Heart right ventricle (tissue), 16 donors: ENCODE results near the gene ARHGAP6. TPM values are rescaled to one million over a fixed set of nuclear protein-coding genes. Genes with fewer than 3 reads are reported as not detected.

Experiments
- ATAC-seq, 8 donors: fragments of 200-7000 bp; cut with Tn5 transposase; one replicate each; pipeline ENCODE4 v1.9.1; 2020; ENCODE audit warnings: mild to moderate bottlenecking in 8 of 8, moderate library complexity in 8 of 8, moderate number of reproducible peaks in 1 of 8
- DNase-seq, 2 donors: peaks; one replicate each; pipeline ENCODE4 v3.0.0-alpha.2; 2020
- H3K27ac ChIP-seq, 10 donors: fragments of 200-600 bp; sonication (generic) in 2 of 10; one replicate each; pipeline versions ENCODE4 v1.5.0 to v1.8.0; 2020 to 2022; ENCODE audit warnings: mild to moderate bottlenecking in 3 of 10
- H3K27me3 ChIP-seq, 7 donors: fragments of 200-600 bp; one replicate each; pipeline ENCODE4 v1.8.0; 2021 to 2022; ENCODE audit warnings: mild to moderate bottlenecking in 2 of 7
- H3K36me3 ChIP-seq, 9 donors: fragments of 200-600 bp; sonication (generic) in 1 of 9; one replicate each; pipeline versions ENCODE4 v1.5.0 to v1.8.0; 2020 to 2022; ENCODE audit warnings: mild to moderate bottlenecking in 2 of 9
- H3K4me1 ChIP-seq, 9 donors: fragments of 200-600 bp; sonication (generic) in 1 of 9; one replicate each; pipeline versions ENCODE4 v1.5.0 to v1.8.0; 2020 to 2022; ENCODE audit warnings: mild to moderate bottlenecking in 4 of 9
- H3K4me3 ChIP-seq, 10 donors: fragments of 200-600 bp; sonication (generic) in 2 of 10; one replicate each; pipeline versions ENCODE4 v1.5.0 to v1.8.0; 2020 to 2022; ENCODE audit warnings: mild to moderate bottlenecking in 7 of 10, moderate library complexity in 2 of 10
- H3K9me3 ChIP-seq, 11 donors: fragments of 200-600 bp in 10 of 11; sonication (generic) in 2 of 11; one replicate each; pipeline versions ENCODE4 v1.5.0 to v1.8.0; 2013 to 2022; ENCODE audit warnings: mild to moderate bottlenecking in 2 of 11, control low read depth in 1 of 11, moderate library complexity in 1 of 11
- WGBS, 2 donors: extraction: QIAGEN DNeasy Blood & Tissue Kit; methylation state at CpG; one replicate each; pipeline ENCODE4 v1.1.7; 2013; ENCODE audit warnings: inconsistent platforms in 1 of 2; 5-methylcytosine and 5-hydroxymethylcytosine counted together
- intact Hi-C, 10 donors: fragments of 100-400 bp; cut with DNase I; formaldehyde crosslinking; loops; one replicate each; pipeline versions ENCODE4 v1.11.1 to v1.14.2; 2022
- polyA plus RNA-seq, 2 donors: library from polyadenylated mRNA; stranded (reverse); fragments of 200-250 nt; gene quantifications; one replicate each; pipeline ENCODE4 v1.2.3, GENCODE V29; 2013
- total RNA-seq, 10 donors: library from RNA; stranded (reverse); fragmentation: NEBNext Ultra II Directional in 3 of 10; extraction: Animal tissue kit (Norgen Biotek cat#: 25700) in 3 of 10; gene quantifications; one replicate each; pipeline versions ENCODE4 v1.2.1 to v1.2.4, GENCODE V29; 2021 to 2023
- TF ChIP-seq, protein P1 (sequence below), 9 donors: fragments of 200-600 bp; sonication (generic) in 2 of 9; IDR thresholded peaks; one replicate each; pipeline versions ENCODE4 v1.5.0 to v1.8.0; 2021 to 2022; ENCODE audit warnings: antibody characterized with exemption in 9 of 9, mild to moderate bottlenecking in 5 of 9, moderate library complexity in 1 of 9
- donor health status: Arrhythmogenic right ventricular cardiomyopathy.
- donor health status: ischemic (EF 13 %, LVEDD 7.1; RV severe dilation, severe dysfunction).
- donor health status: healthy with polysubstance abuse.
- donor health status: DM: no; HTN: yes; CAD: no.
- donor health status: DM: no; HTN: no; CAD: no.
- donor health status: ischemic (EF 25% LVEDD 6.9; RV normal size, moderate dysfunction).
- donor health status: ischemic (EF 25% LVEDD 5.7; RV mildly dilated, moderate dysfunction).
- donor health status: healthy.
- donor health status: DM: yes; HTN: yes; CAD: no.
- donor health status: Ischemic cardiomyopathy.
- donor health status: ischemic (EF 35%, LVEDD 5.7; RV mildly dilated, moderate dysfunction).
- donor health status: nonischemic (EF 11% LVEDD 7.7; RV severe dilation, severe dysfunction).
- donor health status: DM: yes; HTN: yes; CAD: no.
- donor health status: PGD.
- donor health status: ischemic (EF 29% LVEDD 5.4; RV normal size, mild dysfunction).
- donor health status: nonischemic (EF 23%, LVEDD 6.1; RV moderate dilation, normal function).

The ARHGAP6 gene
- total and polyA plus RNA-seq, 12 donors = 1.6 to 6.0 (median 2.6) TPM

DNA sequence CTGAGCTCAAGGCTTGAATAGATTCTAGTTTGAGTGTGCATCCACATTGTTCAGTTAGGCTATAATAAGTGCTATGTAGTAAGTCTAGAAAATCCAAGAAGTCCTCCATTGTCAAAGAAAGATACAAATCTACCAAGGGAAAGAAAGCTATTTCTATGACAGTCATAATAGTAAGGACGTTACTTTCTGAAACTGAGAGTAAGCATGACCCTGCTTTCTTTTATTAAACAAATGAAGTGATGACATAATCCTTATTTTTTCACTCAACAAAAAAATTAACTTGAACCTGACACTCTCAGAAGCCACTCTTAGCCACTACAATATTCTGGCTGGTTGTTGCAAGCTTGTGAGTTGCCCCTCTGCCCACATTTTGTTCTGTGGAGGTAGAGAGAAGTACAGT lies 406.3 kb downstream of the ARHGAP6 start:
- no peaks in the 10 kb centered on the region for H3K4me1 ChIP-seq
- 44 to 74% methylated on average over 1 of the region's 1 CpG for WGBS, 2 donors
- no peaks in the 10 kb centered on the region for H3K36me3 ChIP-seq
- no peak overlapping the region for H3K4me3 ChIP-seq
- H3K27me3 ChIP-seq = peaks cover 0 to 4% (median 0%) of the 10 kb centered on the region in 7 donors
- H3K9me3 ChIP-seq = no peaks in the 10 kb centered on the region
- no peak for DNase-seq
- TF ChIP-seq, protein P1, sequence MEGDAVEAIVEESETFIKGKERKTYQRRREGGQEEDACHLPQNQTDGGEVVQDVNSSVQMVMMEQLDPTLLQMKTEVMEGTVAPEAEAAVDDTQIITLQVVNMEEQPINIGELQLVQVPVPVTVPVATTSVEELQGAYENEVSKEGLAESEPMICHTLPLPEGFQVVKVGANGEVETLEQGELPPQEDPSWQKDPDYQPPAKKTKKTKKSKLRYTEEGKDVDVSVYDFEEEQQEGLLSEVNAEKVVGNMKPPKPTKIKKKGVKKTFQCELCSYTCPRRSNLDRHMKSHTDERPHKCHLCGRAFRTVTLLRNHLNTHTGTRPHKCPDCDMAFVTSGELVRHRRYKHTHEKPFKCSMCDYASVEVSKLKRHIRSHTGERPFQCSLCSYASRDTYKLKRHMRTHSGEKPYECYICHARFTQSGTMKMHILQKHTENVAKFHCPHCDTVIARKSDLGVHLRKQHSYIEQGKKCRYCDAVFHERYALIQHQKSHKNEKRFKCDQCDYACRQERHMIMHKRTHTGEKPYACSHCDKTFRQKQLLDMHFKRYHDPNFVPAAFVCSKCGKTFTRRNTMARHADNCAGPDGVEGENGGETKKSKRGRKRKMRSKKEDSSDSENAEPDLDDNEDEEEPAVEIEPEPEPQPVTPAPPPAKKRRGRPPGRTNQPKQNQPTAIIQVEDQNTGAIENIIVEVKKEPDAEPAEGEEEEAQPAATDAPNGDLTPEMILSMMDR (IDR thresholded peaks at IDR 0.05) = no peak
- ATAC-seq = no peak
- no peak overlapping the region for H3K27ac ChIP-seq
- intact Hi-C loops = no loop called here

DNA sequence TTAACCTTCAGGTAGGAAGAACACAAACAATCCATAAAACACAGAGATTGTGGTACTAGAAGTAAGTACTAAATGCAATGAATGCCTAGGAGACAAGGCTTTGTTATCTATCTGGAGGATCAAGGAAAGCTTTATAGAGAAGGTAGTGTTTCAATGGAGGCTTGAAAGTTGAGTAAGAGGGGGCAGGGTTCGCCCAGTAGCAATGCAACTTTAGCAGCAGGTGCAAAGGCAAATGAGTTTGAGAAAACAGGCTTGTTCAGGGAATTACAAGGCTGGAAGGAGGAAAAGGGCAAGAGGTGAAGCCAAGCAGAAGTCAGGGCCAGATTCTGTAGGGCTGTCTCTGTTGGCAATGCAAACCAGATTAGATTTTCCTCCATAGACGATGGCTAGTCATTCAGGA lies 408.0 kb downstream of the ARHGAP6 start:
- Histone ChIP-seq H3K27ac (no peak overlapping the region), H3K9me3 (no peaks in the 10 kb centered on the region), H3K4me1 (no peaks in the 10 kb centered on the region), H3K4me3 (no peak overlapping the region), H3K27me3 (peaks cover 0 to 4% (median 0%) of the 10 kb centered on the region in 7 donors), H3K36me3 (no peaks in the 10 kb centered on the region)
- DNase-seq = no peak
- TF ChIP-seq, protein P1 (IDR thresholded peaks at IDR 0.05) = no peak
- no peak for ATAC-seq
- intact Hi-C loops = no loop called here
- 71 to 85% methylated on average over 2 of the region's 2 CpGs for WGBS, 2 donors

- no peak overlapping the region for H3K4me3 ChIP-seq
- TF ChIP-seq, protein P1 (IDR thresholded peaks at IDR 0.05) = no peak
- WGBS, 2 donors = 93 to 97% methylated on average over 2 of the region's 2 CpGs
- intact Hi-C loops = no loop called here
- no peak overlapping the region for H3K27ac ChIP-seq
- peaks cover 0 to under 1% (median 0%) of the 10 kb centered on the region in 7 donors for H3K27me3 ChIP-seq
- no peaks in the 10 kb centered on the region for H3K4me1 ChIP-seq
- DNase-seq = no peak
- H3K9me3 ChIP-seq = no peaks in the 10 kb centered on the region
- ATAC-seq = no peak
- H3K36me3 ChIP-seq = no peaks in the 10 kb centered on the region
These were observed 408.4 kb downstream of the ARHGAP6 start for GRCh38 chrX:11257290-11257689.

DNA sequence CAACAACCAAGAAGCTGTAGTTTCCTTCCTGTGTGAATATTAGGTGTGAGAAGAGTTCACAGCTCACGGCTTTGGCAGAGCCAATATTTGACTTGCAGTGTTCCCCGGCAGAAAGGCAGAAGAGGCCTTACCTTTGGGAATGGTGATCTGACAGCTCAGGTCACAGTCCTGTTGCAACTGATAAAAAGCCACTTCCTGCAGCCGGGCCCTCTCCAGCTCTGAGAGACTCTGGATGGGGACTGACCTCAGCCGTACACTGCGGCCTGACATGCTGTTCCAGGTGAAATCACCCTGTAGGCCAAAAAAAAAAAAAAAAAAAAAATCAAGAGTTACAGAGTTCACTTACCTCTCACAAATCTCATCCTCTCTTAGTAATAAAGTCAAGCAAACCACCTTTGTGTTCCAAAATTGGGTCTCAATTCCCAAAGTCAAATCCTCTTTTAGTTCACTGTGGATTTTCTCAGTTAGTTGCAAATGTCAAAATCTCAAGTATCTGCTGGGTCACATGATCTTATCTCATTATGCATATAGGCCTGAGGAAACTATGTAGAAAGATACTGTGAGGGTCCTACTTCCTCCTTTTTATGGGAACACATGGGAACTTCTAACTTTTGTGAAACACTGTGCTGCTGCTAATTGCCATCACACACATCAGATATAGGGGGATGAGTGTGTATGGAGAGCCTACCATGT lies 411.2 kb downstream of the ARHGAP6 start:
- Histone ChIP-seq H3K36me3 (no peaks in the 10 kb centered on the region), H3K9me3 (peaks cover 0 to 4% (median 0%) of the 10 kb centered on the region in 11 donors), H3K4me3 (no peak overlapping the region), H3K4me1 (no peaks in the 10 kb centered on the region), H3K27ac (no peak overlapping the region), H3K27me3 (no peaks in the 10 kb centered on the region)
- TF ChIP-seq, protein P1 (IDR thresholded peaks at IDR 0.05) = no peak
- DNase-seq (no peak), ATAC-seq (no peak)
- intact Hi-C loops = no loop called here
- WGBS, 2 donors = 87 to 88% methylated on average over 5 of the region's 5 CpGs
